Epithelial cell of proximal tubule (primary cell): Measurements from ENCODE around the gene DAPK1. TPM values are rescaled to one million over a fixed set of nuclear protein-coding genes. Genes with fewer than 3 reads are reported as not detected.

Source experiments
- DNase-seq: peaks from one replicate; pipeline ENCODE4 v3.0.0-alpha.2; 2011; ENCODE audit warnings: low read depth
- H3K4me3 ChIP-seq: 2 replicates; pipeline ENCODE4 v1.5.1; 2011; ENCODE audit warnings: low read depth, mild to moderate bottlenecking, low read length
- total RNA-seq: library from RNA; depleted of rRNA; stranded (reverse); fragments of >200 nt; gene quantifications from 2 replicates; pipeline ENCODE4 v1.2.3, GENCODE V29; 2015
- TF ChIP-seq, protein P1 (sequence below): conservative IDR thresholded peaks from 2 replicates; pipeline ENCODE4 v1.5.1; 2012; ENCODE audit warnings: low read depth, mild to moderate bottlenecking, low read length

DAPK1 gene
- total RNA-seq, 1 donor from 2014 or later, result 46.3 TPM

DNA sequence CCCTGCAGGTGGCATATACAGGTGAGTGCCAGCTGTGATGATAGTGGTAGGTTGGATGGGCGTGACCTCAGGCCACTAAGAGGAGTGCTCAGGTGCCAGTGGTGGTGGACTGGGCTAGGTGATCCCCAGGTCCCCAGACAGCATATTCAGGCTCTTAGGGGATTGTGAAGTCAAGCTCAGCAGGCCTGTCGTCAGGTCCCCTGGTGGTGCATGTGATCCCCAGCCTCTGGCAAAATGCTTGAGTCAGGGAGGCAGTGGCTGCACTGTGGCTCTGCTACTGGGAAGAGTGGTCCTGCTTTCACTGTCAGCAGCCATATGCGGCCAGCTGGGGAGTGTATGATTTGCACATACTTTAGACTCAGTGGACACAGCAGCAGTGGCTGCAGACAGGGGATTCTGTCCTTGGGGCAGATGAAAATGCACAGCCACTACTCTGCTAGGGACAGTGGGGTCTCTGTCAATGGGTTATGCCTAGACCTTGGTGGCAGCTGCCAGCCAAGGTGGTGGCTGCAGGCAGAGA is 196.6 kb downstream of the DAPK1 start:
- no peak for DNase-seq
- TF ChIP-seq, protein P1, sequence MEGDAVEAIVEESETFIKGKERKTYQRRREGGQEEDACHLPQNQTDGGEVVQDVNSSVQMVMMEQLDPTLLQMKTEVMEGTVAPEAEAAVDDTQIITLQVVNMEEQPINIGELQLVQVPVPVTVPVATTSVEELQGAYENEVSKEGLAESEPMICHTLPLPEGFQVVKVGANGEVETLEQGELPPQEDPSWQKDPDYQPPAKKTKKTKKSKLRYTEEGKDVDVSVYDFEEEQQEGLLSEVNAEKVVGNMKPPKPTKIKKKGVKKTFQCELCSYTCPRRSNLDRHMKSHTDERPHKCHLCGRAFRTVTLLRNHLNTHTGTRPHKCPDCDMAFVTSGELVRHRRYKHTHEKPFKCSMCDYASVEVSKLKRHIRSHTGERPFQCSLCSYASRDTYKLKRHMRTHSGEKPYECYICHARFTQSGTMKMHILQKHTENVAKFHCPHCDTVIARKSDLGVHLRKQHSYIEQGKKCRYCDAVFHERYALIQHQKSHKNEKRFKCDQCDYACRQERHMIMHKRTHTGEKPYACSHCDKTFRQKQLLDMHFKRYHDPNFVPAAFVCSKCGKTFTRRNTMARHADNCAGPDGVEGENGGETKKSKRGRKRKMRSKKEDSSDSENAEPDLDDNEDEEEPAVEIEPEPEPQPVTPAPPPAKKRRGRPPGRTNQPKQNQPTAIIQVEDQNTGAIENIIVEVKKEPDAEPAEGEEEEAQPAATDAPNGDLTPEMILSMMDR, result no peak
- no peak overlapping the region for H3K4me3 ChIP-seq

DNA sequence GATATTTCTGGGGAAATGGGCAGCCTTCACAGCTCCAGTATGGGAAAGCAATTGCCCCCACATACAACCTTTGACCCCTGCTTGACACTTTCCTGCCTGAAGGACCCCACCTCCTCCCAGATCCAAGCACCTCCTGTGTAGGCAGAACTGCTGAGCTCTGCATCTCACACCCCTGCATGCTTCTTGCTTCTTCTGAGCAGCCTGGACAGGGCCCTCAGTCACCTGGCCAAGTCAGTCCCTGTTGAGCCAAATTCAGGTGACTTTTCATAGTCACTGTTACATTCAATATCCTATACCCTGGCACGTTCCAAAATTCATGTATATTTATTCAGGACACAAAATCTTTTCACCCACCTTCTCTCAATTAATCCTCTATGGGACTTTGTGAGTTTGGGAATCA is 197.9 kb downstream of the DAPK1 start:
- no peak overlapping the region for H3K4me3 ChIP-seq
- no peak for DNase-seq
- TF ChIP-seq, protein P1, result no peak

- TF ChIP-seq, protein P1, result no peak
- DNase-seq, result no peak
- H3K4me3 ChIP-seq, result no peak overlapping the region
Measured at GRCh38 chr9:87696641-87697040, 199.0 kb downstream of the DAPK1 start.

DNA sequence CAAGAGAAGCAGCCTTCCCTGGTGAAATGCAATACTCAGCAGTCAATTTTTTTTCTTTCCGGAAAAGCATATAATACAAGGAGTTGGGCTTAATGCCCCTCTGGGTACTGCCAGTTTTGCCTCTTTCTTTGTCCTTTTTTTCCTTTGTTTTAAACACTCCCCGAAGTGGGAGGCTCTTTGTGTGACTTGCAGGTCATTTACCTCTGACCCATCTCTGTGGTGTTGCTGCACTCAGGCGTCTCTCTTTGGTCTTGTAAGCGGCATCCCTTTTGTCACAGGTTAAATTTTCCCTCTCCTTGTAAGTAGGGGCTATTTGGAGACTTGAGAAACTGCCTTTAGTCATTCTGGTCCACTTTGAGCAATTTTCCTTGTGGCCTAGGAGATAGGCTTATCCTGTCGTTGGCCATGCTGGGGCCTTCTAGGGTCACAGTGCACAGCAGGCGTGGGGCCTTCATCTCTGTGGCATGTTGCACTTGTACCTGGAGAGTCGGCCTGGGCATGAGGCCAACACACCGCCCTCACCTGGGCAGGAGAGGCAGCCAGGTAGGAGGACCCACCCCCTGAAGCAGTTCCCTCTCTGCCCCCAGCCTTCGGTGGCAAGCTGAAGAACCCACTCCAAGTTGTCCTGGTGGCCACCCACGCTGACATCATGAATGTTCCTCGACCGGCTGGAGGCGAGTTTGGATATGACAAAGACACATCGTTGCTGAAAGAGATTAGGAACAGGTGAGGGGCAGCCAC is 200.6 kb downstream of the DAPK1 start:
- TF ChIP-seq, protein P1, result no peak
- H3K4me3 ChIP-seq, result no peak overlapping the region
- DNase-seq, result no peak

- TF ChIP-seq, protein P1, result no peak
- no peak for DNase-seq
- no peak overlapping the region for H3K4me3 ChIP-seq
Measured at GRCh38 chr9:87699835-87700234, 202.2 kb downstream of the DAPK1 start.

- TF ChIP-seq, protein P1, result no peak
- DNase-seq, result no peak
- H3K4me3 ChIP-seq, result no peak overlapping the region
Measured at GRCh38 chr9:87701491-87701890, 203.8 kb downstream of the DAPK1 start.

- H3K4me3 ChIP-seq, result no peak overlapping the region
- TF ChIP-seq, protein P1, result no peak
- DNase-seq, result no peak
Measured at GRCh38 chr9:87701931-87702421, 204.3 kb downstream of the DAPK1 start.
